Stimulated activated CD4-positive, alpha-beta T cell treated with anti-CD3 and anti-CD28 coated beads, Interleukin-4, amount 100 ng/mL, for 24 hours (primary cell): ENCODE data around the gene SAMD10.
"Not testable (repeated sequence)": the region's sequence is repeated elsewhere in the genome, so short reads cannot be mapped to it uniquely, and the experiment has no call there.

Experiments used
- DNase-seq: peaks from one replicate; pipeline ENCODE4 v3.0.0-alpha.2; 2020

Gene SAMD10

GRCh38 chr20:63940071-63940471 is 39.4 kb downstream of the SAMD10 start:
- DNase-seq = no peak

- no peak for DNase-seq
These were observed 40.1 kb downstream of the SAMD10 start for GRCh38 chr20:63939061-63939935.

- DNase-seq = no peak
These were observed 41.8 kb downstream of the SAMD10 start for GRCh38 chr20:63937596-63937995.

- DNase-seq = no peak
These were observed 44.0 kb downstream of the SAMD10 start for GRCh38 chr20:63935447-63935846.

GRCh38 chr20:63934271-63935068 is 45.0 kb downstream of the SAMD10 start:
- DNase-seq = no peak

- DNase-seq = no peak
These were observed 45.8 kb downstream of the SAMD10 start for GRCh38 chr20:63933646-63934045.

GRCh38 chr20:63932606-63933160 is 46.8 kb downstream of the SAMD10 start:
- no peak for DNase-seq

GRCh38 chr20:63931735-63932134 is 47.7 kb downstream of the SAMD10 start:
- no peak for DNase-seq

GRCh38 chr20:63930971-63931553 is 48.4 kb downstream of the SAMD10 start:
- DNase-seq = no peak

GRCh38 chr20:63929473-63929883 is 50.0 kb downstream of the SAMD10 start:
- not testable (repeated sequence) for DNase-seq

GRCh38 chr20:63929071-63929470 is 50.4 kb downstream of the SAMD10 start:
- DNase-seq = no peak

GRCh38 chr20:63926298-63926697 is 53.1 kb downstream of the SAMD10 start:
- DNase-seq = no peak

GRCh38 chr20:63924241-63924640 is 55.2 kb downstream of the SAMD10 start:
- DNase-seq = no peak
